ENCODE data around the gene CSRNP3.

DNA sequence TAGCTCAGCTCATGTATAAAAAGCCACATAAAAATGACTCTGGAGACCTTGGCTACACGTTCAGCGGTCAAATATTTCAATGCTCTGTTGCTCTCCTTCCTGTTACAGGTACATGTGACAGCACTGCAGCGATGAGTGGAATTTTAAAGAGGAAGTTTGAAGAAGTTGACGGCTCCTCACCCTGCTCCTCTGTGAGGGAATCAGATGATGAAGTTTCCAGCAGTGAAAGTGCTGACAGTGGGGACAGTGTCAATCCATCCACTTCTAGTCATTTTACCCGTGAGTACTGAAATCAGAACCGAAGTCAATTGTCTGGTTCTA is 125.4 kb downstream of the CSRNP3 start:
- TF ChIP-seq, protein P1, sequence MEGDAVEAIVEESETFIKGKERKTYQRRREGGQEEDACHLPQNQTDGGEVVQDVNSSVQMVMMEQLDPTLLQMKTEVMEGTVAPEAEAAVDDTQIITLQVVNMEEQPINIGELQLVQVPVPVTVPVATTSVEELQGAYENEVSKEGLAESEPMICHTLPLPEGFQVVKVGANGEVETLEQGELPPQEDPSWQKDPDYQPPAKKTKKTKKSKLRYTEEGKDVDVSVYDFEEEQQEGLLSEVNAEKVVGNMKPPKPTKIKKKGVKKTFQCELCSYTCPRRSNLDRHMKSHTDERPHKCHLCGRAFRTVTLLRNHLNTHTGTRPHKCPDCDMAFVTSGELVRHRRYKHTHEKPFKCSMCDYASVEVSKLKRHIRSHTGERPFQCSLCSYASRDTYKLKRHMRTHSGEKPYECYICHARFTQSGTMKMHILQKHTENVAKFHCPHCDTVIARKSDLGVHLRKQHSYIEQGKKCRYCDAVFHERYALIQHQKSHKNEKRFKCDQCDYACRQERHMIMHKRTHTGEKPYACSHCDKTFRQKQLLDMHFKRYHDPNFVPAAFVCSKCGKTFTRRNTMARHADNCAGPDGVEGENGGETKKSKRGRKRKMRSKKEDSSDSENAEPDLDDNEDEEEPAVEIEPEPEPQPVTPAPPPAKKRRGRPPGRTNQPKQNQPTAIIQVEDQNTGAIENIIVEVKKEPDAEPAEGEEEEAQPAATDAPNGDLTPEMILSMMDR (conservative IDR thresholded peaks at IDR 0.05; ENCODE audit: low read depth, low read length) = no peak
- TF ChIP-seq EZH2 (IDR thresholded peaks at IDR 0.05; ENCODE audit: borderline replicate concordance, low read depth, low read length, poor library complexity, severe bottlenecking) = no peak
